EH (cell line): ENCODE measurements around the gene FAU.
"Not testable (repeated sequence)": the region's sequence is repeated elsewhere in the genome, so short reads cannot be mapped to it uniquely, and the experiment has no call there.

Experiments
- DNase-seq: peaks from one replicate; pipeline ENCODE4 v3.0.0-alpha.2; 2015; ENCODE audit warnings: low read depth

FAU gene

GRCh38 chr11:65121865-65122696 is at the start of gene FAU, which contains the start of gene MRPL49:
TSS of gene FAU (minus strand) at chr11:65122134. CDS start at chr11:65121813, 321 bp downstream.
TSS of gene MRPL49 (plus strand) at chr11:65122321. CDS start at chr11:65122347, 26 bp downstream.
- DNase-seq = peak; percentile 97

DNA sequence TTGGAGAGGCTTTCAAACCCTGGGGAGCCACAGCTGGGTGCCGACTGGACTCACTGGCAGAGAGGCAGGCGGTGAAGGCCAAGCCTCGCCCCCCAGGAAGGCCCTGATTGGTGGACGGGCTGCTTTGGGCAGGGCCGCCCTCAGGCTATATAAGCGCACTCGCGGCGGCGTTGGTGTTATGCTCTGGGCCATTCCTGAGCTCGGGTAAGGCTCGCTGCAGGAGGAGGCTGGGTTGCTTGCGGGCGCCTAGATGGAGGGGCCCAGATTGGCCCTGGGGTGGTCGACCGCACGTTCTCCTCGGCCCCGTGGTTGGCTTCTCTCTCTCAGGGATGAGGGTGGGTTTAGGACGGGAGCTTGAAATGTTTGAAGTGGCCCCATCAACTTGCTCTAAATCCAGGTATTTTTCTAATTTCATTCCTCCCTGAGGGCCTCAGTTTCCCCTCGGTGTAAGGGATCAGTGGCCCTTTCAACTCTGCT is 48.2 kb upstream of the FAU start, which contains the start of gene SPDYC:
Gene SPDYC, plus strand, starts transcription at position 176 of the 477 bp plus-strand sequence. CDS start 1,125 bp downstream, outside the sequence.
- DNase-seq = no peak

DNA sequence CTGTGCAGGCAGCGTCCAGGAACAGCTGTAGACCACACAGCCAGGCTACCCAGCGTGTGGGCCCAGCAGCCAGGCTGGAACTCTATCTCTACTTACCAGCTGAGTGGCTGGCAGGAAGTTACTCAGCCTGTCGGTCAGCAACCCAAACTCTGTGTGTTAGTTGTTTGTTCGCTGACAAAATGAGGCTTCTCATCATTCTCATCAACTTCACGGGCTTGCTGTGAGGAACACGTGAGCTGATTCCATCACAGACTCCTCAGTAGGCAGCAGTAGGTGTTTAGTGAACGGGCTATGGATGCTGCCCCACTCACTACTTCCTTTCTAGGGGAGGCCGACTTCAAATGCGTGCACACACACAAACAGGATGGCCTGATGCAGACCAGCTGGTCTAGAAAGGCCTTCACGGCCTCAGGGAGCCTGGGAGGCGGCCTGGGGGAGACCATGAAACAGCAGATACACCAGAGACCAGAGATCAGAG is 47.3 kb upstream of the FAU start:
- DNase-seq = peak; percentile 21

DNA sequence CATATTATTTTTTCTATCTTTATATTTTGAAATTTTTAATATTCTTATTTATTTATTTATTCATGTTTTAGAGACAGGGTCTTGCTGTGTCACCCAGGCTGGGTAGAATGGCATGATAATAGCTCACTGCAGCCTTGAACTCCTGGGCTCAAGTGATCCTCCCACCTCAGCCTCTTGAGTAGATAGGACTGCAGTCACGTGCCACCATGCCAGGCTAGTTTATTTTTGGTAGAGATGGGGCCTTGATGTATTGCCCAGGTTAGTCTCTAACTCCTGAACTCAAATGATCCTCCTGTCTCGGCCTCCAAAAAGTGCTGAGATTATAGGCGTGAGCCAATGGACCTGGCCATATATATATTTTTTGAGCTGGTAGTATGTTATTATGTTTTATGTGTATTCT is 45.7 kb upstream of the FAU start:
- DNase-seq = no peak

GRCh38 chr11:65166893-65167292 is 45.0 kb upstream of the FAU start:
- no peak for DNase-seq

GRCh38 chr11:65165410-65166317 is 43.7 kb upstream of the FAU start:
- DNase-seq = no peak

DNA sequence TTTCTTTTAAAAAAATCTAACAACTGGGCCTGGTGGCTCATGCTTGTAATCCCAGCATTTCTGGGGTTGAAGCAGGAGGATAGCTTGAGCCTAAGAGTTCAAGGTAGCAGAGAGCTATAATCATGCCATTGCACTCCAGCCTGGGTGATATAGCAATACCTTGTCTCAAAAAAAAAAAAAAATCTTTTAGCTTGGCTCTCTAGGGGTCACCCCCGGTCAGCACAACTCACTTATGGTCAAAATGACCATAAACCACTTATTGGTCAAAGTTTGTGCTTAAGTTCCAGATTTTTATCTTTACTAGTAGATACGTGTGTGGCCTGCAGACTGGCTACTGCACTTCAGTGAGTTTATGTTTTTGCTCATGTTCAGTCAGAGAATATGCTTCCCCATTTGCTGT is 41.8 kb upstream of the FAU start:
- no peak for DNase-seq

- no peak for DNase-seq
These were observed 38.7 kb upstream of the FAU start for GRCh38 chr11:65160643-65161042.

DNA sequence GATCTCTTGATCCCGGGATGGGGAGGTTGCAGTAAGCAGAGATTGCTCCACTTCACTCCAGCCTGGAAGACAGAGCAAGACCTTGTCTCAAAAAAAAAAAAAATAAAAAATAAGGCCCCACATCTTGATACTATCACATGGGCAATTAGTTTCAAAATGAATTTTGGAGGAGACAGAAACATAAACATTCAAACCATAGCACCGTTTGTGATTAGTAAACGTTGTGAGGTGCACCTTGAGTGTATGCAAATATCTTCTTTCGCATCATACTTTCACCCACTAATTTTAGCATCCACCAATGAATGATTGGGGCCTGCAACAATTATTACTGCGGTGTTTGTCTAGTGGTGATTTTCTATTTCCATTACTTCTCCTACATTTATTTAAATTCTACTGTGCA is 37.1 kb upstream of the FAU start:
- DNase-seq = no peak

- DNase-seq = no peak
These were observed 35.4 kb upstream of the FAU start for GRCh38 chr11:65157336-65157735.

DNA sequence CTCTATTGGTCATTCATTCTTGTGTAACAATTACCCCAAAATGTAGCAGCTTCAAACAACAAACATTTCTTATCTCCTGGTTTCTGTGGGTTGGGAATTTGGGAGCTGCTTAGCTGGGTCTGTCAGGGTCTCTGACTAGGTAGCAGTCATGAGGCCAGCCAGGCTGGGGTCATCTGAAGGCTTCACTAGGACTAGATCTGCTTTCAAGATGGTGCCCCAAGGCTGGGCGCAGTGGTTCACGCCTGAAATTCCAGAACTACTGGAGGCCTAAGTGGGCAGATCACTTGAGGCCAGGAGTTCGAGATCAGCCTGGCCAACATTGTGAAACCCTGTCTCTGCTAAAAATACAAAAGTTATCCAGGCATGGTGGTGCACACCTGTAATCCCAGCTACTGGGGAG is 35.0 kb upstream of the FAU start:
- no peak for DNase-seq

DNA sequence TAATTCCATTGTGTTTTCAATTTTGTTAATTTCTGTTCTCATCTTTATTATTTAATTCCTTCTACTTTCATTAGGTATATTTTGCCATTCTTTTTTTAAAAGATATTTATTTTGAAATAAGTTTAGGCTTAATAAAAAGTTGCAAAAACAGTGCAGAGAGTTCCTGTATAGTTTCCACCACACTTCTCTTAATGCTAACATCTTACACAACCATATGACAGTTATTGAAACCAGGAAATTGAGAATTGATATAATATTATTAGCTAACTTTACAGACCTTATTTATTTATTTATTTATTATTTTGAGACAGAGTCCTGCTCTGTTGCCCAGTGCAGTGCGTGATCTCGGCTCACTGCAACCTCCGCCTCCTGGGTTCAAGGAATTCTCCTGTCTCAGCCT is 34.3 kb upstream of the FAU start:
- no peak for DNase-seq

GRCh38 chr11:65152122-65152521 is 30.2 kb upstream of the FAU start:
- DNase-seq = no peak

GRCh38 chr11:65151331-65151899 is 29.5 kb upstream of the FAU start:
- no peak for DNase-seq

GRCh38 chr11:65150509-65151299 is 28.8 kb upstream of the FAU start:
- peak; percentile 97 for DNase-seq

DNA sequence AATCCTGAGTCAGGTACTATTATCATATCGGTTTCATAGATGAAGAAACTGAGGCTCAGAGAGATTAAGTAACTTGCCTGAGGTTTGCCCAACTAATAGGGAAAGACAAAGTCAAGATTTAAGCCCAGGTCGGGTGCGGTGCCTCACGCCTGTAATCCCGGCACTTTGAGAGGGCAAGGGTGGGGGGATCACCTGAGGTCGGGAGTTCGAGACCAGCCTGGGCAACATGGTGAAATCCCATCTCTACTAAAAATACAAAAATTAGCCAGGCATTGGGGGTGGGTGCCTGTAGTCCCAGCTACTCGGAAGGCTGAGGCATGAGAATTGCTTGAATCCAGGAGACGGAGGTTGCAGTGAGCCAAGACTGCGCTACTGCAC is 28.2 kb upstream of the FAU start:
- DNase-seq = not testable (repeated sequence)

DNA sequence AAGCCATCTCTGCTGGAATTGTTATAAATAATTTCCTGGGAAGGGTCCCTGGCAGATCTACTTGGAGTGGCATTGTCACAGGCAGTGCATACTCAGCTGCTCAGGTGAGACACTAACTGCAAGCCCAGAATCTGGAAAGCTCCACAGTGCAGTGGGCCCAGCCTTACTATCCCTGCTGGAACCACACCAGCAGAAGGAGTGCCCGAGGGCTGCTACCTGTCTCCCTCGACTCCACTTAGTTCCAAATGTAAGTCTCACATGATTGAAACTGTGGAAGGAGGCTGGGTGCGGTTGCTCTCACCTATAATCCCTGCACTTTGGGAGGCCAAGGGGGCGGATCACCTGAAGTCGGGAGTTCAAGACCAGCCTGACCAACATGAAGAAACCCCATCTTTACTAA is 26.7 kb upstream of the FAU start:
- no peak for DNase-seq

- DNase-seq = no peak
These were observed 25.6 kb upstream of the FAU start for GRCh38 chr11:65147352-65148075.

DNA sequence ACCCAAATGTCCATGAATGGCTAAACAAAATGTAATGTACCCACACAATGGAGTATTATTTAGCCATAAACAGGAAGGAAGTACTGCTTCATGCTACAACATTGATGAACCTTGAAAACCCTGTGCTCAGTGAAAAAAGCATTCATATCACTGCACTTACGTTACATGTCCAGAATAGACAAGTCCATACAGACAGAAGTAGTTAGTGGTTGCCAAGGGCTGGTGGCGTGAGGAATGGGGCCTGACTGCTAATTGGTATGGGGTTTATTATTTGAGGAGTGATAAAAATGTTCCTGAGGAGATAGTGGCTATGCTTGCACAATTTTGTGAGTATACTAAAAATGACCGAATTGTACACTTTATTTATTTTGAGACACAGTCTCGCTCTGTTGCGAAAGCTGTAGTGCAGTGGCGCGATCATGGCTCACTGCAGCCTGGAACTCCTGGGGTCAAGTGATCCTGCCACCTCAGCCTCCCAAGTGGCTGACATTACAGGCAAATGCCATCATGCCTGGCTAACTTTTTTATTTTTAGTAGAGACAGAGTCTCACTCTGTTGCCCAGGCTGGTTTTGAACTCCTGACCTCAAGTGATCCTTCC is 20.1 kb upstream of the FAU start:
- DNase-seq = no peak

- DNase-seq = no peak
These were observed 14.7 kb upstream of the FAU start for GRCh38 chr11:65136515-65137096.
